GM12878 (cell line): ENCODE results near the gene ATG3. TPM values are rescaled to one million over a fixed set of nuclear protein-coding genes. Genes with fewer than 3 reads are reported as not detected.

Experiments used
- BHLHE40 ChIP-seq, 2 experiments: fragments of 450-650 bp in 1 of 2; IDR thresholded peaks; 2 replicates each; pipeline ENCODE4 v1.6.1; 2011 to 2017; ENCODE audit warnings: low read depth in 2 of 2, borderline replicate concordance in 1 of 2, improper control_type of control experiment in 1 of 2, low read length in 1 of 2, mild to moderate bottlenecking in 1 of 2
- CTCF ChIP-seq, 3 experiments: IDR thresholded peaks in 2 of 3; conservative IDR thresholded peaks in 1 of 3; 2 replicates each; pipeline ENCODE4 v1.5.1; 2011; ENCODE audit warnings: low read depth in 3 of 3, low read length in 3 of 3, mild to moderate bottlenecking in 3 of 3, control low read depth in 2 of 3, moderate library complexity in 2 of 3, inconsistent platforms in 1 of 3, mixed read lengths in 1 of 3; ENCODE audit not compliant: control insufficient read depth in 2 of 3, insufficient read depth in 1 of 3; ENCODE audit errors: extremely low read depth in 1 of 3
- DPF2 ChIP-seq: fragments of 450-650 bp; IDR thresholded peaks from 2 replicates; pipeline ENCODE4 v1.6.1; 2017; ENCODE audit warnings: mild to moderate bottlenecking
- FOS ChIP-seq: IDR thresholded peaks from 3 replicates; pipeline ENCODE4 v1.6.1; 2011; ENCODE audit warnings: borderline replicate concordance; ENCODE audit not compliant: insufficient read length; ENCODE audit errors: extremely low read depth
- HCFC1 ChIP-seq: fragments of 150-350 bp; IDR thresholded peaks from 2 replicates; pipeline ENCODE4 v1.6.1; 2014; ENCODE audit warnings: low read length
- HDAC2 ChIP-seq: fragments of 200-600 bp; sonication (generic); IDR thresholded peaks from 2 replicates; pipeline ENCODE4 v1.6.1; 2017
- LARP7 ChIP-seq: fragments of 450-650 bp; IDR thresholded peaks from 2 replicates; pipeline ENCODE4 v1.6.1; 2017; ENCODE audit warnings: mild to moderate bottlenecking
- MEF2B ChIP-seq: fragments of 450-650 bp; IDR thresholded peaks from 2 replicates; pipeline ENCODE4 v1.6.1; 2018; ENCODE audit warnings: mild to moderate bottlenecking, moderate library complexity; ENCODE audit not compliant: partially characterized antibody, poor library complexity, severe bottlenecking
- MLLT1 ChIP-seq: fragments of 450-650 bp; IDR thresholded peaks from 2 replicates; pipeline ENCODE4 v1.6.1; 2016; ENCODE audit warnings: mild to moderate bottlenecking
- MTA2 ChIP-seq: fragments of 450-650 bp; IDR thresholded peaks from 2 replicates; pipeline ENCODE4 v1.6.1; 2016; ENCODE audit warnings: low read depth, mild to moderate bottlenecking, moderate library complexity
- MYC ChIP-seq: IDR thresholded peaks from 2 replicates; pipeline ENCODE4 v1.6.1; 2011; ENCODE audit warnings: mild to moderate bottlenecking, low read length, moderate library complexity, inconsistent platforms; ENCODE audit not compliant: insufficient read depth, insufficient replicate concordance, insufficient read length, severe bottlenecking
- NRF1 ChIP-seq: conservative IDR thresholded peaks from 2 replicates; pipeline ENCODE4 v1.6.1; 2011; ENCODE audit warnings: mild to moderate bottlenecking, low read depth, low read length, improper control_type of control experiment
- RAD21 ChIP-seq: IDR thresholded peaks from 2 replicates; pipeline ENCODE4 v1.6.1; 2011; ENCODE audit warnings: mild to moderate bottlenecking, low read depth, low read length, moderate library complexity; ENCODE audit not compliant: insufficient read depth
- RAD51 ChIP-seq: fragments of 450-650 bp; IDR thresholded peaks from 2 replicates; pipeline ENCODE4 v1.6.1; 2016; ENCODE audit warnings: moderate library complexity, mild to moderate bottlenecking, inconsistent platforms
- RUNX3 ChIP-seq: IDR thresholded peaks from 2 replicates; pipeline ENCODE4 v1.6.1; 2012; ENCODE audit warnings: low read length, inconsistent platforms
- SMAD5 ChIP-seq: IDR thresholded peaks from 2 replicates; pipeline ENCODE4 v1.6.1; 2016; ENCODE audit warnings: antibody characterized with exemption, low read depth
- SMC3 ChIP-seq: IDR thresholded peaks from 2 replicates; pipeline ENCODE4 v1.6.1; 2011; ENCODE audit warnings: low read length, improper control_type of control experiment, borderline replicate concordance
- SPI1 ChIP-seq: IDR thresholded peaks from 2 replicates; pipeline ENCODE4 v1.6.1; 2011; ENCODE audit warnings: low read depth, mild to moderate bottlenecking, low read length, moderate library complexity, borderline replicate concordance; ENCODE audit not compliant: insufficient read depth
- SUPT20H ChIP-seq: IDR thresholded peaks from 2 replicates; pipeline ENCODE4 v1.6.1; 2011; ENCODE audit warnings: low read depth, mild to moderate bottlenecking, low read length, moderate library complexity, borderline replicate concordance; ENCODE audit not compliant: control insufficient read depth
- SUZ12 ChIP-seq: fragments of 200-600 bp; sonication (generic); IDR thresholded peaks from one replicate; pipeline ENCODE4 v1.6.1; 2018; ENCODE audit warnings: antibody characterized with exemption, mild to moderate bottlenecking; ENCODE audit not compliant: unreplicated experiment
- YY1 ChIP-seq: IDR thresholded peaks from 2 replicates; pipeline ENCODE4 v1.6.1; 2011; ENCODE audit warnings: low read depth, mild to moderate bottlenecking, low read length
- ZBTB11 ChIP-seq: fragments of 450-650 bp; formaldehyde crosslinking; IDR thresholded peaks from 2 replicates; pipeline ENCODE4 v1.5.0; 2022; ENCODE audit warnings: mild to moderate bottlenecking, missing genetic modification characterization
- ZNF217 ChIP-seq: fragments of 450-650 bp; IDR thresholded peaks from 2 replicates; pipeline ENCODE4 v1.6.1; 2017; ENCODE audit warnings: antibody characterized with exemption, mild to moderate bottlenecking
- ZNF274 ChIP-seq: IDR thresholded peaks from one replicate; pipeline ENCODE4 v1.8.0; 2011; ENCODE audit not compliant: insufficient read length, insufficient read depth
- polyA plus RNA-seq, 11 experiments: library from polyadenylated mRNA; depleted of rRNA in 4 of 11; unstranded in 6 of 11; stranded (reverse) in 5 of 11; fragments of >200 nt; fragmentation: Nextera tagmentation in 4 of 11; fragmentation: Illumina TruSeq in 1 of 11; extraction: Ambion mirVana in 4 of 11; extraction: Trizol in 1 of 11; gene quantifications; 1 replicate in 1 of 11; 2 replicates in 10 of 11; pipeline versions ENCODE4 v1.2.1 to v1.2.3, GENCODE V29; 2011 to 2016; ENCODE audit warnings: inconsistent platforms in 2 of 11, missing spikeins in 2 of 11, low read depth in 1 of 11
- total RNA-seq, 4 experiments: library from RNA; depleted of rRNA in 3 of 4; stranded (reverse); fragments of >200 nt in 3 of 4; fragmentation: Illumina TruSeq in 1 of 4; extraction: Trizol in 1 of 4; gene quantifications; 2 replicates each; pipeline versions ENCODE4 v1.2.1 to v1.2.3, GENCODE V29; 2013 to 2021

ATG3 gene
- total and polyA plus RNA-seq, 10 of the 15 experiments (the other 5 are each of a cell fraction or from before 2014, with no cell fraction given), result 49.8 to 97.0 (median 63.6) TPM

- TF ChIP-seq RAD51 (no peak), ZNF274 (no peak), MLLT1 (peak; percentile 96), HDAC2 (no peak), BHLHE40 (IDR thresholded peaks at IDR 0.05; ENCODE audit: borderline replicate concordance in 1 of 2, low read depth in 2 of 2, low read length in 1 of 2) (peak in 1 of 2 experiments; percentile 6; a peak in 1 of 4 replicates), ZBTB11 (CRISPR knock-in tag) (no peak), SPI1 (peak; percentile 41; the same call in 1 of the 2 replicates), RAD21 (no peak), RUNX3 (peak; percentile 97), SUPT20H (no peak), SUZ12 (no peak), YY1 (0 out of 2 replicates have a peak, but pooled peaks have one; percentile 8), MYC (no peak), DPF2 (no peak), FOS (no peak), LARP7 (no peak), HCFC1 (no peak), SMC3 (no peak; the same call in 1 of the 2 replicates), ZNF217 (no peak), CTCF (IDR thresholded peaks at IDR 0.05 in 2 of 3, conservative IDR thresholded peaks at IDR 0.05 in 1 of 3; ENCODE audit: control insufficient read depth in 2 of 3, extremely low read depth in 1 of 3, insufficient read depth in 1 of 3, low read depth in 3 of 3, low read length in 3 of 3) (no peak), MEF2B (no peak), MTA2 (no peak), SMAD5 (0 out of 2 replicates have a peak, but pooled peaks have one; percentile 46), NRF1 (no peak)
These were observed 62.6 kb downstream of the ATG3 start, which contains the start of gene BTLA (continued) for GRCh38 chr3:112498914-112499711.
